Parathyroid adenoma (tissue), 2 donors: ENCODE data around the gene TNFAIP8L3.
"Not testable (repeated sequence)": the region's sequence is repeated elsewhere in the genome, so short reads cannot be mapped to it uniquely, and the experiment has no call there.

Source experiments
- H2AFZ ChIP-seq: fragments of 300-600 bp; sonication (generic); one replicate; pipeline ENCODE4 v1.7.0; 2017; ENCODE audit warnings: antibody characterized with exemption, mild to moderate bottlenecking
- H3K27ac ChIP-seq: fragments of 300-600 bp; sonication (generic); one replicate; pipeline ENCODE4 v1.7.0; 2017
- H3K27me3 ChIP-seq: fragments of 300-600 bp; sonication (generic); one replicate; pipeline ENCODE4 v1.7.0; 2017; ENCODE audit warnings: low read length; ENCODE audit not compliant: control insufficient read depth, insufficient read depth
- H3K36me3 ChIP-seq: fragments of 300-600 bp; sonication (generic); one replicate; pipeline ENCODE4 v1.7.0; 2017; ENCODE audit warnings: low read length; ENCODE audit not compliant: control insufficient read depth, insufficient read depth
- H3K4me1 ChIP-seq: fragments of 300-600 bp; sonication (generic); one replicate; pipeline ENCODE4 v1.7.0; 2017; ENCODE audit warnings: control low read depth
- H3K4me2 ChIP-seq: fragments of 300-600 bp; sonication (generic); one replicate; pipeline ENCODE4 v1.7.0; 2017; ENCODE audit warnings: low read length
- H3K4me3 ChIP-seq: fragments of 300-600 bp; sonication (generic); one replicate; pipeline ENCODE4 v1.7.0; 2017; ENCODE audit warnings: low read depth, low read length
- H3K79me2 ChIP-seq: fragments of 300-600 bp; sonication (generic); one replicate; pipeline ENCODE4 v1.7.0; 2017; ENCODE audit warnings: control low read depth
- H3K9ac ChIP-seq: fragments of 300-600 bp; sonication (generic); one replicate; pipeline ENCODE4 v1.7.0; 2017; ENCODE audit warnings: mild to moderate bottlenecking
- H3K9me3 ChIP-seq: fragments of 300-600 bp; sonication (generic); one replicate; pipeline ENCODE4 v1.7.0; 2017; ENCODE audit warnings: low read length; ENCODE audit not compliant: control insufficient read depth
- CTCF ChIP-seq: fragments of 300-600 bp; sonication (generic); IDR thresholded peaks from one replicate; pipeline ENCODE4 v1.7.0; 2017; ENCODE audit warnings: antibody characterized with exemption, mild to moderate bottlenecking
- donor health status: primary hyperparathyroidism.

Gene TNFAIP8L3

GRCh38 chr15:51128701-51129100, 34.0 kb upstream of the TNFAIP8L3 start:
- Histone ChIP-seq H3K79me2 (no peaks in the 10 kb centered on the region), H3K4me1 (no peaks in the 10 kb centered on the region), H3K36me3 (no peaks in the 10 kb centered on the region), H3K4me3 (no peak overlapping the region), H3K27me3 (no peaks in the 10 kb centered on the region), H3K9ac (no peak overlapping the region), H3K27ac (no peak overlapping the region), H2AFZ (no peak overlapping the region), H3K9me3 (no peaks in the 10 kb centered on the region), H3K4me2 (no peak overlapping the region)
- no peak for TF ChIP-seq CTCF

GRCh38 chr15:51126842-51127241, 32.1 kb upstream of the TNFAIP8L3 start:
- Histone ChIP-seq H3K4me1 (no peaks in the 10 kb centered on the region), H3K27me3 (no peaks in the 10 kb centered on the region), H2AFZ (no peak overlapping the region), H3K4me2 (no peak overlapping the region), H3K9me3 (no peaks in the 10 kb centered on the region), H3K27ac (no peak overlapping the region), H3K36me3 (no peaks in the 10 kb centered on the region), H3K79me2 (no peaks in the 10 kb centered on the region), H3K4me3 (no peak overlapping the region), H3K9ac (no peak overlapping the region)
- no peak for TF ChIP-seq CTCF

GRCh38 chr15:51123002-51123401, 28.3 kb upstream of the TNFAIP8L3 start:
- H3K4me2 ChIP-seq, H3K4me3 ChIP-seq, H3K27ac ChIP-seq, H3K36me3 ChIP-seq, H3K9ac ChIP-seq, H3K27me3 ChIP-seq, H2AFZ ChIP-seq, H3K4me1 ChIP-seq, H3K79me2 ChIP-seq, H3K9me3 ChIP-seq: not testable (repeated sequence)

- Histone ChIP-seq H3K27me3 (no peaks in the 10 kb centered on the region), H3K9ac (no peak overlapping the region), H3K79me2 (no peaks in the 10 kb centered on the region), H3K27ac (no peak overlapping the region), H2AFZ (no peak overlapping the region), H3K4me2 (no peak overlapping the region), H3K9me3 (no peaks in the 10 kb centered on the region), H3K4me3 (no peak overlapping the region), H3K4me1 (no peaks in the 10 kb centered on the region), H3K36me3 (no peaks in the 10 kb centered on the region)
- TF ChIP-seq CTCF: no peak
These were observed 27.0 kb upstream of the TNFAIP8L3 start for GRCh38 chr15:51121631-51122225.

GRCh38 chr15:51121118-51121517, 26.4 kb upstream of the TNFAIP8L3 start:
- H3K9me3 ChIP-seq: no peaks in the 10 kb centered on the region
- H3K4me3 ChIP-seq: no peak overlapping the region
- H3K27me3 ChIP-seq: no peaks in the 10 kb centered on the region
- no peak overlapping the region for H3K27ac ChIP-seq
- H3K36me3 ChIP-seq: no peaks in the 10 kb centered on the region
- no peaks in the 10 kb centered on the region for H3K79me2 ChIP-seq
- no peak for TF ChIP-seq CTCF
- H3K4me2 ChIP-seq: no peak overlapping the region
- no peak overlapping the region for H2AFZ ChIP-seq
- no peak overlapping the region for H3K9ac ChIP-seq
- no peaks in the 10 kb centered on the region for H3K4me1 ChIP-seq
